GM04504 (cell line): ENCODE results near the gene NBAS.

Source experiments
- DNase-seq: peaks from one replicate; pipeline ENCODE4 v3.0.0-alpha.2; 2012; ENCODE audit warnings: low read depth

NBAS gene

GRCh38 chr2:15126373-15126772 is 434.8 kb downstream of the NBAS start:
- no peak for DNase-seq

DNA sequence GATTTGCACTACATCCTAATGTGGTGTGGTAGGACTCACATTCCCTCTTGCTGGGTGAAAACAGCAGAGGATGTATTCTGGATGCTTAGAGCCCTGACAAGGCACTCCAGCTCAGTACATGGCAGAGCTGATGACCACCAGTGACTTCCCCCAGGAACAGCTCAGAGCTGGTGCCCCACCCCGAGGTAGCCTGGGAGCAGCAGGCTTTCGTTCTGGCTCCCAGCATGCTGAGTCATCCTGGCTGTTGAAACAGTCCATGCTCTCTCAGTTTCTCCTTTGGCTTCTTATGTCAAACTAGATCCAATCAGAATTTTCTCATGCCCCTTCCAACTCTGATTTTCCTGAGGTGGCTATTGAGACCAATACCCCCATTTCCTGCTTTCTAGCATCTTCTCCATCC is 438.2 kb downstream of the NBAS start:
- no peak for DNase-seq

DNA sequence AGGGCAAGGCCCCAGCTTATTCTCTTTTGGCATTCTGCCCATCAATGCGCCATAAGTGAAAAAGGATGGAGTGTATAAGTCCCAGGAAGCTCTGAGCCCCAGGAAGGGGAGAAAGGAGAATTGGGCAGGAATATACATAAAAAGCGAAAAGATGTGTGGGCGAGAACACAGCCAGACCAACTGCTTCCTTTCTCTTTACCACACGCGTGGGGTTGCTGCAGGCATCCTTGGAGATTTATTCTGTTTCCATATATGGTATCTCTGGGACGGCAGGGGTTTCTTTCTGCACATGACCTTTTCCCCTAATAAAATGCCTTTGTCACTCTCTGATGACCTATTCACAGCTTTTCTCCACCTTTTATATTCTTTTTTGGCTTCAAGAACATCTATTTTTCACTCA is 440.5 kb downstream of the NBAS start:
- DNase-seq: no peak

GRCh38 chr2:15119722-15120175 is 441.4 kb downstream of the NBAS start:
- no peak for DNase-seq

DNA sequence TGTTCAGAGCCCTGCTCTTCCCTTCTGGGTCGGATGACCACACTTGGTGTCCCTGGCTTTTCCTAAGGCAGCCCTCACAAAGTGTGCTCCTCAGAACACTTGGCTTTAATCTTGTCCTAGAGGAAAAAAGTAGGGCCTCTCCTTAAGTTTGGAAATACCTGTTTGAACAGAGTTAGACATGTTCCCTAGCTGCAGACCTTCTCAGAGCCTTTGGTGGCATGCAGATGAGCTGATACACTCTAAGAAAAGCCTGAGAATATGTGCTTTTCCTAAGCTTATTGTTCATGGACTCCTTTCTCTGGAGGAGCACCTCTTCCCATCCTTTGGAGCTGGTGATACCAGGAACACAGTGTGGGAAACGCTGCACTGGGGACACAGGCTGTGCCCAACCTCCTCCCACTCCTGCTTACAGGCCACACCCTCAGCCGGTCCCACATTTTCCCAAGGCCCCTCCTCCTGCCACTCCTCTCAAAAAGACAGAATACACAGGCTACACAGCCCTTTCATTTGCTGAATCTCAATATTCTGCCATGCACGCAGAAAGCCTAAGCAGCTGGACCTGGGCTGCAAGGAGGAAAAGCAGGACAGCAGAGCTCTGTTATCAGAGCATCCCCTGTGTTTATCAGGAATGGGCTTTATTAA is 443.6 kb downstream of the NBAS start:
- no peak for DNase-seq
